Midbrain (tissue), 1 donor: ENCODE results near the gene ZBED3.

Experiments
- DNase-seq: peaks from one replicate; lab custom pipeline; 2025; lab: John Stamatoyannopoulos, UW

ZBED3 gene

GRCh38 chr5:77076961-77077828 lies 9.9 kb downstream of the ZBED3 start:
- peak; percentile 75 for DNase-seq

- DNase-seq = no peak
Measured at GRCh38 chr5:77074745-77075144, 12.3 kb downstream of the ZBED3 start.

- no peak for DNase-seq
Measured at GRCh38 chr5:77073667-77074066, 13.4 kb downstream of the ZBED3 start.

- no peak for DNase-seq
Measured at GRCh38 chr5:77066823-77067442, 20.2 kb downstream of the ZBED3 start.

GRCh38 chr5:77066184-77066583 lies 20.9 kb downstream of the ZBED3 start:
- DNase-seq = no peak

GRCh38 chr5:77065256-77065655 lies 21.8 kb downstream of the ZBED3 start:
- no peak for DNase-seq

- no peak for DNase-seq
Measured at GRCh38 chr5:77064040-77064439, 23.0 kb downstream of the ZBED3 start.

- DNase-seq = no peak
Measured at GRCh38 chr5:77046416-77047073, 40.5 kb downstream of the ZBED3 start.

GRCh38 chr5:77035950-77036349 lies 51.1 kb downstream of the ZBED3 start:
- no peak for DNase-seq

GRCh38 chr5:77033338-77033737 lies 53.7 kb downstream of the ZBED3 start:
- DNase-seq = no peak

GRCh38 chr5:77032635-77033034 lies 54.5 kb downstream of the ZBED3 start:
- DNase-seq = no peak

- no peak for DNase-seq
Measured at GRCh38 chr5:77031891-77032290, 55.2 kb downstream of the ZBED3 start.

GRCh38 chr5:77030097-77031071 lies 56.7 kb downstream of the ZBED3 start, which contains the start of gene AGGF1:
Gene AGGF1 (plus strand): TSS chr5:77030404. CDS start chr5:77030767, 363 bp downstream.
- DNase-seq = peak; percentile 93

GRCh38 chr5:77029376-77029885 lies 57.7 kb downstream of the ZBED3 start:
- no peak for DNase-seq

GRCh38 chr5:77028631-77029375 lies 58.3 kb downstream of the ZBED3 start:
- peak; percentile 32 for DNase-seq

GRCh38 chr5:77024490-77024889 lies 62.6 kb downstream of the ZBED3 start:
- no peak for DNase-seq

- DNase-seq = no peak
Measured at GRCh38 chr5:77022511-77023417, 64.3 kb downstream of the ZBED3 start.
